HepG2 (cell line): ENCODE results near the gene CHD9. TPM values are rescaled to one million over a fixed set of nuclear protein-coding genes. Genes with fewer than 3 reads are reported as not detected.

ENCODE experiments used
- ARNTL ChIP-seq: sonication (generic); formaldehyde crosslinking; IDR thresholded peaks from 2 replicates; pipeline ENCODE4 v1.4.0; 2020; ENCODE audit warnings: mild to moderate bottlenecking, missing genetic modification reagents
- ATF1 ChIP-seq: IDR thresholded peaks from 2 replicates; pipeline ENCODE4 v1.6.1; 2016; ENCODE audit warnings: mild to moderate bottlenecking, control low read depth
- BRF2 ChIP-seq: sonication (generic); formaldehyde crosslinking; IDR thresholded peaks from 2 replicates; pipeline ENCODE4 v1.8.1; 2022; ENCODE audit warnings: mild to moderate bottlenecking, missing genetic modification reagents
- CREB1 ChIP-seq, 2 experiments: fragments of 450-650 bp in 1 of 2; IDR thresholded peaks; 2 replicates each; pipeline ENCODE4 v1.6.1; 2016 to 2017; ENCODE audit warnings: control low read depth in 1 of 2, mild to moderate bottlenecking in 1 of 2, missing compliant biosample characterization in 1 of 2, missing genetic modification characterization in 1 of 2
- HDAC2 ChIP-seq: sonication (generic); formaldehyde crosslinking; IDR thresholded peaks from 2 replicates; pipeline ENCODE4 v1.4.0; 2020; ENCODE audit warnings: missing genetic modification reagents
- KLF12 ChIP-seq: sonication (generic); formaldehyde crosslinking; IDR thresholded peaks from 2 replicates; pipeline ENCODE4 v1.4.0; 2020; ENCODE audit warnings: missing genetic modification reagents, borderline replicate concordance
- MAF1 ChIP-seq: sonication (generic); formaldehyde crosslinking; IDR thresholded peaks from 2 replicates; pipeline ENCODE4 v1.5.0; 2020; ENCODE audit warnings: missing genetic modification reagents, borderline replicate concordance
- NCOA1 ChIP-seq: sonication (generic); formaldehyde crosslinking; IDR thresholded peaks from 2 replicates; pipeline ENCODE4 v1.9.0; 2021; ENCODE audit warnings: missing genetic modification reagents
- NFE2L2 ChIP-seq: fragments of 150-350 bp; IDR thresholded peaks from 2 replicates; pipeline ENCODE4 v1.6.1; 2014; ENCODE audit warnings: low read length
- RFX5 ChIP-seq: IDR thresholded peaks from 2 replicates; pipeline ENCODE4 v1.6.1; 2011; ENCODE audit warnings: low read depth, low read length, improper control_type of control experiment
- RXRB ChIP-seq: IDR thresholded peaks from 2 replicates; pipeline ENCODE4 v1.6.1; 2016; ENCODE audit warnings: borderline replicate concordance, missing genetic modification reagents, missing compliant biosample characterization
- SNAPC2 ChIP-seq: sonication (generic); formaldehyde crosslinking; IDR thresholded peaks from 2 replicates; pipeline ENCODE4 v1.8.1; 2022; ENCODE audit warnings: mild to moderate bottlenecking, missing genetic modification reagents
- STAT5B ChIP-seq: sonication (generic); formaldehyde crosslinking; IDR thresholded peaks from 2 replicates; pipeline ENCODE4 v1.4.0; 2020; ENCODE audit warnings: missing genetic modification reagents
- TARDBP ChIP-seq: sonication (generic); formaldehyde crosslinking; IDR thresholded peaks from 2 replicates; pipeline ENCODE4 v1.8.0; 2022; ENCODE audit warnings: mild to moderate bottlenecking, missing genetic modification reagents
- ZBTB1 ChIP-seq: sonication (generic); formaldehyde crosslinking; IDR thresholded peaks from 2 replicates; pipeline ENCODE4 v1.4.0; 2020; ENCODE audit warnings: missing genetic modification reagents, borderline replicate concordance
- ZFP41 ChIP-seq: sonication (generic); formaldehyde crosslinking; IDR thresholded peaks from 2 replicates; pipeline ENCODE4 v1.4.0; 2020; ENCODE audit warnings: mild to moderate bottlenecking, missing genetic modification reagents, borderline replicate concordance
- ZNF431 ChIP-seq: sonication (generic); formaldehyde crosslinking; IDR thresholded peaks from 2 replicates; pipeline ENCODE4 v1.9.0; 2022; ENCODE audit warnings: missing genetic modification reagents, low read depth, mild to moderate bottlenecking, borderline replicate concordance
- ZNF574 ChIP-seq: sonication (generic); formaldehyde crosslinking; IDR thresholded peaks from 2 replicates; pipeline ENCODE4 v1.4.0; 2020; ENCODE audit warnings: missing genetic modification reagents
- ZNF879 ChIP-seq: sonication (generic); formaldehyde crosslinking; IDR thresholded peaks from 2 replicates; pipeline ENCODE4 v1.8.1; 2023; ENCODE audit warnings: missing genetic modification reagents
- polyA plus RNA-seq, 8 experiments: library from polyadenylated mRNA; depleted of rRNA in 3 of 8; stranded (reverse) in 7 of 8; unstranded in 1 of 8; fragments of >200 nt; fragmentation: Illumina TruSeq in 4 of 8; extraction: Trizol in 4 of 8; gene quantifications; 2 replicates each; pipeline versions ENCODE4 v1.2.1 to v1.2.3, GENCODE V29; 2011 to 2016; ENCODE audit warnings: low read depth in 4 of 8, missing spikeins in 1 of 8, mixed read lengths in 1 of 8; ENCODE audit not compliant: insufficient read depth in 1 of 8
- total RNA-seq, 5 experiments: library from RNA; depleted of rRNA; stranded (reverse); fragments of >200 nt; fragmentation: Illumina TruSeq; extraction: Trizol; gene quantifications; 2 replicates each; pipeline ENCODE4 v1.2.3, GENCODE V29; 2016; ENCODE audit warnings: low read depth in 1 of 5
- TF ChIP-seq, protein P1 (sequence below): sonication (generic); formaldehyde crosslinking; IDR thresholded peaks from 2 replicates; pipeline ENCODE4 v1.4.0; 2020; ENCODE audit warnings: missing genetic modification reagents, mild to moderate bottlenecking, borderline replicate concordance
- TF ChIP-seq, protein P2 (sequence below): sonication (generic); IDR thresholded peaks from 2 replicates; pipeline ENCODE4 v1.6.1; 2016; ENCODE audit warnings: low read depth, borderline replicate concordance
- TF ChIP-seq, protein P3 (sequence below): sonication (generic); formaldehyde crosslinking; IDR thresholded peaks from 2 replicates; pipeline ENCODE4 v1.4.0; 2020; ENCODE audit warnings: missing genetic modification reagents

Gene CHD9
- total and polyA plus RNA-seq, 2 of the 13 experiments (the other 11 are each of a cell fraction or from before 2014, with no cell fraction given) = 23.4 to 27.7 TPM

DNA sequence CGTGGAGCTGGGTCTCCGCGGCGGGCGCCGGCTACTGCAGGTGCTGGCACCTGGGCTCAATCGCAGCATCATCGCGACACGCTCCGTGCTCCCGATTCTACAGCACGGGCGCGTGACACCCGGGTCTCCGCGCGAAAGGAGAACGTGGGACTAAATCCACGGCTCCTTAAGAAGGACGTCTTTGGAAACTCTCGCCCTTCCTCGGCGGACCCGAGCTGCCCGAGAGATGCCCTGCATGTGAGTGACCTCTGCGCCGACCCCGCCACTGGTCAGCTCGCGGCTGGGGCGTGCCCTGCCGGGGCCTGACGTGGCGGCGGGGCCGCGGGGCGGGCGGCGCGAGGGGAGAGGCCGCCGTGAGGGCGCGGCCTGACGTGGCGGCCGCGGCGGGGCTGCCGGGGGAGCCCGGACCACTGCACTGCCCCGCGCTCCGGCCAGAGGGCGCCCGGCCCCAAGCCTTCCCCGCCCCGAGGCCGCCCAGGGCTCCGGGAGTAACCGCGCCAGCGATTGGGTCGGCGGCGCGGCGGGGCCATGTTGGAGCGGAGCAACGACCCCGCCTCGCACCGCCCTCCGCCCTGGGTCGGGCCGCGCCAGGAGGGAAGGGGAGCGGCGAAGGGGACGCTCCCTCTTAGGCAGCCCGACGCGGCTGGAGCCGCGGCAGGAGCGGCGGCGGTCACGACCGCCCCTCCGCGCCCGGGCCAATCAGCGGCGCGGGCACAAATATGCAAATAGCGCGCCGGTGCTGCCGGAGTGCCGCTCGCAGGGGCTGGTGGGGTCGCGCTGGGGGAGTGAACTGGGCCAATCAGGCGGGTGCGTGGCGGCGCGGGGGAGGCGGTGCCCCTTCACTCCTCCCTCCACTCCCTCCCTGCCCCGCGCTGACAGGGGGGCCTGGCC is 75.6 kb downstream of the CHD9 start (continued):
- TF ChIP-seq ZNF574 (CRISPR knock-in tag) = no peak; the same call in 1 of the 2 replicates
- TF ChIP-seq NFE2L2 = no peak
- TF ChIP-seq RXRB (CRISPR knock-in tag) = 0 out of 2 replicates have a peak, but pooled peaks have one; percentile 34
- peak; percentile 64 for TF ChIP-seq HDAC2
- peak; percentile 17; the same call in 1 of the 2 replicates for TF ChIP-seq ARNTL (CRISPR knock-in tag)
- peak; percentile 87 for TF ChIP-seq TARDBP (CRISPR knock-in tag)
- TF ChIP-seq RFX5 = peak; percentile 37; the same call in 1 of the 2 replicates
- peak; percentile 89; the same call in 1 of the 2 replicates for TF ChIP-seq BRF2 (CRISPR knock-in tag)
- TF ChIP-seq ZBTB1 (CRISPR knock-in tag) = no peak
- TF ChIP-seq CREB1 (IDR thresholded peaks at IDR 0.05) = peak; percentile 42; the same call in 1 of the 2 replicates
- no peak for TF ChIP-seq CREB1 (CRISPR knock-in tag; IDR thresholded peaks at IDR 0.05)
- TF ChIP-seq, protein P1, sequence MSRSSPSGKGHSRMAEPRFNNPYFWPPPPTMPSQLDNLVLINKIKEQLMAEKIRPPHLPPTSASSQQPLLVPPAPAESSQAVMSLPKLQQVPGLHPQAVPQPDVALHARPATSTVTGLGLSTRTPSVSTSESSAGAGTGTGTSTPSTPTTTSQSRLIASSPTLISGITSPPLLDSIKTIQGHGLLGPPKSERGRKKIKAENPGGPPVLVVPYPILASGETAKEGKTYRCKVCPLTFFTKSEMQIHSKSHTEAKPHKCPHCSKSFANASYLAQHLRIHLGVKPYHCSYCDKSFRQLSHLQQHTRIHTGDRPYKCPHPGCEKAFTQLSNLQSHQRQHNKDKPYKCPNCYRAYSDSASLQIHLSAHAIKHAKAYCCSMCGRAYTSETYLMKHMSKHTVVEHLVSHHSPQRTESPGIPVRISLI (CRISPR knock-in tag) = no peak; the same call in 1 of the 2 replicates
- TF ChIP-seq, protein P2, sequence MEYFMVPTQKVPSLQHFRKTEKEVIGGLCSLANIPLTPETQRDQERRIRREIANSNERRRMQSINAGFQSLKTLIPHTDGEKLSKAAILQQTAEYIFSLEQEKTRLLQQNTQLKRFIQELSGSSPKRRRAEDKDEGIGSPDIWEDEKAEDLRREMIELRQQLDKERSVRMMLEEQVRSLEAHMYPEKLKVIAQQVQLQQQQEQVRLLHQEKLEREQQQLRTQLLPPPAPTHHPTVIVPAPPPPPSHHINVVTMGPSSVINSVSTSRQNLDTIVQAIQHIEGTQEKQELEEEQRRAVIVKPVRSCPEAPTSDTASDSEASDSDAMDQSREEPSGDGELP = peak; percentile 57; the same call in 1 of the 2 replicates
- no peak for TF ChIP-seq MAF1
- no peak for TF ChIP-seq STAT5B (CRISPR knock-in tag)
- TF ChIP-seq ZNF431 (CRISPR knock-in tag) = peak; percentile 51; the same call in 1 of the 2 replicates
- TF ChIP-seq ZFP41 (CRISPR knock-in tag) = no peak
- no peak for TF ChIP-seq ZNF879 (CRISPR knock-in tag)
- TF ChIP-seq, protein P3, sequence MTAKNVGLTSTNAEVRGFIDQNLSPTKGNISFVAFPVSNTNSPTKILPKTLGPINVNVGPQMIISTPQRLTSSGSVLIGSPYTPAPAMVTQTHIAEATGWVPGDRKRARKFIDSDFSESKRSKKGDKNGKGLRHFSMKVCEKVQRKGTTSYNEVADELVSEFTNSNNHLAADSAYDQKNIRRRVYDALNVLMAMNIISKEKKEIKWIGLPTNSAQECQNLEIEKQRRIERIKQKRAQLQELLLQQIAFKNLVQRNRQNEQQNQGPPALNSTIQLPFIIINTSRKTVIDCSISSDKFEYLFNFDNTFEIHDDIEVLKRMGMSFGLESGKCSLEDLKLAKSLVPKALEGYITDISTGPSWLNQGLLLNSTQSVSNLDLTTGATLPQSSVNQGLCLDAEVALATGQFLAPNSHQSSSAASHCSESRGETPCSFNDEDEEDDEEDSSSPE (CRISPR knock-in tag) = peak; percentile 66; the same call in 1 of the 2 replicates
- peak; percentile 97 for TF ChIP-seq SNAPC2 (CRISPR knock-in tag)
- TF ChIP-seq KLF12 = no peak
- no peak for TF ChIP-seq ATF1
- TF ChIP-seq NCOA1 (CRISPR knock-in tag) = no peak
